Anterior cingulate cortex (tissue), 58 donors: ENCODE results near the gene ZBP1.

Experiments used
- DNase-seq, 58 donors: peaks; one replicate each; lab custom pipeline; 2025; lab: John Stamatoyannopoulos, UW

The ZBP1 gene

DNA sequence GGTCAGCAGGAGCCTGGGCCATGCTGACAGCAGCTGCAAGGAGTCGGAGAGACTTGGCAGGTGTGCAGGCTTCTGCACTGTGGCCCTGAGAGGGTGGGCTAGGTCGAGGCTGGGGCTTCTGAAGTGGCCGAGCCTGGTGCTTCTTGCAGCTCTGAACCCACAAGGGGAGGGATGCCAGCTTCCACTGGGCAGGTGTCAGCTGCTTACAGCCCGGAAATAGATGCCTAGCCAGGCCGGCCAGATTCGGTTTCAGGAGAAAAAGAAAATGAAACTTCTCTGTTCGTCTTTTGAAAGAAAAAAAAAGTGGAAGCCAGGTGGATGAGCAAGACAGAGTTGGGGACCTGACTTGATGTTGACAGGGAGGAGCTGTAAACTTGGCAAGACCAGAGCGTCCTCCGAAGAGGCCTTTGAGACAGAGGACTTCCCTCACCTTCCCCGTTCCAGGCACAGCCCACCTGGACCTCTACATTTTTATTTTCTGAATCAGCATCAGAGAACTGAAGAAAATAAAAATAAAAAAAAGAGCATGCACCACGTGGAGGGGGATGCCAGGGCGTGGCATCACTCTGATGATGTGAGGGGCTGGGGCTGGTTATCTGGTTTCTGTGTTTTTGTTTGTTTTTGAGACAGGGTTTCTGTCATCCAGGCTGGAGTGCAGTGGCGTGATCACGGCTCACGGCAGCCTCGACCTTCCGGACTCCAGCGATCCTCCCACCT, at the start of gene ZBP1:
ZBP1 (minus strand) TSS at position 153 of the 717 bp plus-strand sequence; CDS start at position 22, 131 bp downstream.
- no peak for DNase-seq

- no peak for DNase-seq
These were observed 49.4 kb upstream of the ZBP1 start for GRCh38 chr20:57669632-57670031.

GRCh38 chr20:57667924-57668782, 47.9 kb upstream of the ZBP1 start:
- no peak for DNase-seq

GRCh38 chr20:57667388-57667787, 47.2 kb upstream of the ZBP1 start:
- DNase-seq = no peak

DNA sequence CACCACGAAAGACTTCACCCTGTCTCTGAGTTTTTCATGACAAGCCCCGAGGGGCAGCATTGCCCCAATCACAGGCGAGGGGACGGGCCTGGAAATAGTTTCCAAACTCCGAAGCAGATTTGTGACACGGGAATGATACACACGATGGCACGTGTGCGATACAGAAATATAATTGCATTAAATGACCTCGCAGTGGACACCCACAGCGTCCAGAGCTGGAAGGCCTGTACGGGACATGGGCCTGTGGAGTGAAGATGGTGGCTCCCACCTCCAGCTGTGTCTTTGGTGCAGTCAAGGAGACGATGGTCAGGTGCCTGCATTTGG, 46.6 kb upstream of the ZBP1 start:
- DNase-seq = no peak

GRCh38 chr20:57666106-57666833, 46.0 kb upstream of the ZBP1 start:
- no peak for DNase-seq

GRCh38 chr20:57665589-57665971, 45.4 kb upstream of the ZBP1 start:
- DNase-seq = no peak

- no peak for DNase-seq
These were observed 44.8 kb upstream of the ZBP1 start for GRCh38 chr20:57664924-57665588.

DNA sequence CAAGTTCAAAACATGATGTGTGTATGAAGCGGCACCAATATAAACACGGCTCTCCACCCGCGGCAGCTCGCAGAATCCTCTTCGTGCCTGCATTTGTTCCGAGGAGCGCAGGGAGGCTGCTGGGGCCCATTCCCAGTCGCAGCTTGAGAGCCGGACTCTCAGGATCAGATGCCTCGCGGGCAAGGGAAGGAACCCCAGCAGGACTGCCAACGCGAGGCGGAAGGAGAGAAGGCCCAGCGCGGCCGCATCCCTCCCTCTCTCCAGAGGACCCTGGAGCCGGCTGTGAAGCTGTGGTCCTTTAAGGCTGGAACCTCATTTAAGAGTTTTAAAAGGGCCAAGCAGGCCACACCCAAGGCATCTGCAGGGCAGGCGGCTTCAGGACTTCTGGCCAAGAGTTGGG, 44.2 kb upstream of the ZBP1 start:
- DNase-seq = no peak

GRCh38 chr20:57663681-57664451, 43.6 kb upstream of the ZBP1 start:
- DNase-seq = no peak

GRCh38 chr20:57663241-57663640, 43.0 kb upstream of the ZBP1 start:
- DNase-seq = no peak

DNA sequence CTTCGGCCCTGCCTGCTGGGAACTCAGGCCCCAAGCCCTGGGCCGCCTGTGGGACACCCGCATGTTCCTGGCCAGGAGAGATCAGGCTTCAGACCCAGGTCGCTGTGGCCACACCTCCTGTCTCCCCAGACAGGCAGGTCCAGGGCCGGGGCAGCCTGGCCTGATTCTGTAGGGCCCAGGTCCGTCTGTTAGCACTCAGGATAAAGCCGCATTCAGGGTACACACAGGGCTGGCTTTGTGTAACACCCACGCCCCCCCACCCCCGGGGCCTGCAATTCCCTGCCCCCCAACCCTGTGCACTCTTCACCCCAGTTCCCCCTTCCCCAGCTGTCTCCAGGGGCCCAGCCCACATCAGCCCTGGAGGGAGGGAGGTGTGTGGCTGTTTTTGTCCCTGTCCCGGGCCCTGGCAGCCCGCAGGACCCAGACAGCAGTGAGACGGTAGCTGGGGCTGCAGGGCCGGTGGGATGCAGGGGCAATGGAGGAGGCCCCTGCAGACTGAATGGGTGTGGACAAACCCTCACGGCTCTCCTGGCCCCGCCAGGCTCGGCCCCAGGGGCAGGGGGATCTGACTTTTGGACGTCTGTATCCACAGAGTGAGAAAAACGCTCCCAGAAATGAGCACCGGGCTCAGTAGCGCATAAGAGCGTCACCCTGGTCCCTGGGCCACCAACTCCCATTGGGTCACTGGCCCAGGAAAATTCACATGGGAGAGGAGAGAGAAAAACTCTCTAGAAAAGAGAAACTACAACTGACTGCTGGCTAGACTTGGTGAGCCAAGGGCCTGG, 42.4 kb upstream of the ZBP1 start:
- no peak for DNase-seq

- no peak for DNase-seq
These were observed 41.7 kb upstream of the ZBP1 start for GRCh38 chr20:57661746-57662455.

- DNase-seq = peak in 7 of 58 donors; percentile 19 to 46 (median 30)
These were observed 40.9 kb upstream of the ZBP1 start for GRCh38 chr20:57660922-57661745.

GRCh38 chr20:57660181-57660921, 40.1 kb upstream of the ZBP1 start:
- DNase-seq = no peak

- DNase-seq = no peak
These were observed 39.4 kb upstream of the ZBP1 start for GRCh38 chr20:57659517-57660180.
